GM12865 (cell line): ENCODE results near the gene PDE8B.
A peak's percentile ranks its signal among the peaks of the same experiment; 100 is the strongest.

Source experiments
- DNase-seq: peaks from one replicate; pipeline ENCODE4 v3.0.0; 2010; ENCODE audit warnings: low read depth
- H3K4me3 ChIP-seq: 2 replicates; pipeline ENCODE4 v1.5.1; 2011; ENCODE audit warnings: mild to moderate bottlenecking, low read depth, low read length, control low read depth
- TF ChIP-seq, protein P1 (sequence below): IDR thresholded peaks from 2 replicates; pipeline ENCODE4 v1.5.1; 2011; ENCODE audit warnings: low read length, control low read depth, low read depth, inconsistent platforms; ENCODE audit not compliant: insufficient read depth; ENCODE audit errors: missing control alignments

Gene PDE8B

DNA sequence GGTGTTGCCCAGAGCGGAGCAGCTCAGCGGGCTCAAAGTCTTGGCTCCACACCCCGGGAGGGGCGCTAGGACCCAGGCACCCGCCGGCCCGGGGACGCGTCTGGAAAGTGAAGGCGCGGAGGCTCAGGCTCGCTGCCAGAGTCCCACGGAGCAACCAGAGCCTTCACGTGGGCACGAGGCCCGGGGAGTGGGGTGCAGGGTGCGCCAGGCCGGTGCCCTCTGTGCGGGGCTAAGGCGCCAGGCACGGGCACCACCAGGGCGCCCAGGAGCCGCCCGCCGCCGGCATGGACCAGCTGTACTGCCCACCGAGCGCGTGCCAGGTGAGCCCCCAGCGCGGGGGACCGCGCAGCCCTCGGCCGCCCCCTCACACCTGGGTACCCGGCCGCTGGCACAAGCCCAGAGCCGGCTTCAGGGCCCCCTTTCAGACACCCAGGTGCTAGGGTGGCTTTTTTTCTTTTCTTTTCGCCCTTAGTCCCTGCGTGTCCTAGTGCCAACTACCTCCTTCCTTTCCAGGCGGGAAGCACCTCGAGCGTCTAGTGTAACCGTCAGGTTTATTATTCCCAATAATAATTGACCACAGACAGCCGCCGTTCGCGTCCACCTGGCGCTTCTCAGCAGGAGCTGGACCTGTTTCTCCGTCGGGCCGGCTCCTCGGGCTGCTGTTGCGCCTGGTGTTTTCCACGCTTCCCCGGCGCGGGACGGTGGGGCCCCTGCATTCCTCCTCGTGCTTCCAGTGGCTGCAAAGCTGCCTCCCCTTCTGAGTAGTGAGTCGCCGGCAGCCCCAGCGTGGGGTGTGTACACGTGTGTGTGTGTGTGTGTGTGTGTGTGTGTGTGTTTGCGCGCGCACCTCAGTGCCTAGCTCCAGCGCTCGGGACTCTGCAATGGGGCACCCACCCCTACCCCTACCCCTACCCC, 30.1 kb upstream of the PDE8B start:
- H3K4me3 ChIP-seq: peak overlapping the region; percentile 33
- TF ChIP-seq, protein P1, sequence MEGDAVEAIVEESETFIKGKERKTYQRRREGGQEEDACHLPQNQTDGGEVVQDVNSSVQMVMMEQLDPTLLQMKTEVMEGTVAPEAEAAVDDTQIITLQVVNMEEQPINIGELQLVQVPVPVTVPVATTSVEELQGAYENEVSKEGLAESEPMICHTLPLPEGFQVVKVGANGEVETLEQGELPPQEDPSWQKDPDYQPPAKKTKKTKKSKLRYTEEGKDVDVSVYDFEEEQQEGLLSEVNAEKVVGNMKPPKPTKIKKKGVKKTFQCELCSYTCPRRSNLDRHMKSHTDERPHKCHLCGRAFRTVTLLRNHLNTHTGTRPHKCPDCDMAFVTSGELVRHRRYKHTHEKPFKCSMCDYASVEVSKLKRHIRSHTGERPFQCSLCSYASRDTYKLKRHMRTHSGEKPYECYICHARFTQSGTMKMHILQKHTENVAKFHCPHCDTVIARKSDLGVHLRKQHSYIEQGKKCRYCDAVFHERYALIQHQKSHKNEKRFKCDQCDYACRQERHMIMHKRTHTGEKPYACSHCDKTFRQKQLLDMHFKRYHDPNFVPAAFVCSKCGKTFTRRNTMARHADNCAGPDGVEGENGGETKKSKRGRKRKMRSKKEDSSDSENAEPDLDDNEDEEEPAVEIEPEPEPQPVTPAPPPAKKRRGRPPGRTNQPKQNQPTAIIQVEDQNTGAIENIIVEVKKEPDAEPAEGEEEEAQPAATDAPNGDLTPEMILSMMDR: no peak
- no peak for DNase-seq

DNA sequence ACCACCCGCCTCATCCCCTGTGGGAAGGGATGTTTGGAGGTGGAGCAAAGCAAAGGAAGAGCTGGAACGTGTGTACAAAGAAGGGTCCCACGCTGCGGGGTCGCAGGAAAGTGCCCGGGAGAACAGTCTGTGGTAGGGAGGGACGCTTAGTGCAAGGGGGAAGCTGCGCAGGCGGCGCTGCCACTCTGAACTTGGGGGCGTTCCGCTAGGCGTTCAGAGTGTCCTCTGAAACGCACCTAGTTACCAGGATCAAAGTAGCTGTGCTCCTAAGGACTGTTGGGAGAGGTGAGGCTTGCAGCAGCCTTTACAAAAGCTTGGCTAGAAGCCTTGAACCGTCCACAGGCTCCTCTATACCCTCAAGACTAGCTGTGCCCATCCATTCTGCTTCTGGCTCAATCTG, 29.3 kb upstream of the PDE8B start:
- no peak for DNase-seq
- no peak overlapping the region for H3K4me3 ChIP-seq
- TF ChIP-seq, protein P1: no peak

DNA sequence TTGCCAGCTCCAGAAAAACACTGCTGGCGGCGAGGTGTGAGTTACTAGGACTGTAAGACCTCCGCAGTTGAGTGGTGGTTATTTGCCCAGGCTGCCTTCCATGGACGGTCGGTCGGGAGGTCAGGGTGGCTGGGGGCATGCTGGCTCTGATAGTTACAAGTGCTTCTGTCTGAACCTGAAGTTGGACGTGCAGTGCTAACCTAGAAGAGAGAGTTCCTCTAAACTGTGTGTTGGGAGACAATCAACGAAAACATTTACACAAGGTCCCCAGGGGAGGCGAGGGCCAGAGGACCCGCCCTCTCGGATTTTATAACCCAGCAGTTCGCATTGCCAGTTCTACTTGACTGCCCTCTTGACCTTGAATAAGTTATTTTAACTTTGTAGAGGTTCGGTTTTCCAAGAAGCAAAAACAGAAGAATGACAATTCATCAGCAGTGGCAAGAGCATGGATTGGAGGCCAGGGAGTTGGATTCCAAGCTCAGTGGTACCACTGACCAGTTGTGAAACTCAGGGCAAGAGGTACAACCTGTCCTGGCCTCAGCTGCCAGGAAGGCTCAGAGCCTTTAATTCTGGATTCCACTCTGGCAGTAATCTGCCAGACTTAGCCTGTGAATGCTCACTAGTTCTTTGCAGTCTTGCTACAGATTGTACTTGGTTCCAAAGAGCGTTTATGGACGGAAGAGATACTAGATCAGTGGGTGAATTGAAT, 28.7 kb upstream of the PDE8B start:
- TF ChIP-seq, protein P1: no peak
- DNase-seq: no peak
- H3K4me3 ChIP-seq: no peak overlapping the region

DNA sequence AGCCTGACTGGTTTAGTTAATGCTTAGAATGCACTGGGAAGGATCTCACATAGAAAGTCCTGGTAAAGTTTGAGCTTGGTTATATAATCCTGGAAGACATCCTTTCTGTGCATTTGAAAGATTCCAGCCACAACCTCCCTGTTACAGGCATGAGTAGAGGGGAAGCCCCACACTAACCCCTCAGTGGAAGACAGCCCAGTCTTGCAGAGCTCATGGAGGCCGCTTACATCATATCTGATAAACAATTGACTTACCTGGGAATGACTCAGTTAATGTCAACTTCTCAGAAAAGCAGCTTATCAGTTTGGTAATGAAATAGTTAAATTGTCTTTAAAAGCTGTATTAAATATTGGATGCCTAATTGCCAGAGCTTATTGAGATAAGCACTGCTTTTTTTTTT, 28.1 kb upstream of the PDE8B start:
- no peak overlapping the region for H3K4me3 ChIP-seq
- DNase-seq: no peak
- TF ChIP-seq, protein P1: no peak

DNA sequence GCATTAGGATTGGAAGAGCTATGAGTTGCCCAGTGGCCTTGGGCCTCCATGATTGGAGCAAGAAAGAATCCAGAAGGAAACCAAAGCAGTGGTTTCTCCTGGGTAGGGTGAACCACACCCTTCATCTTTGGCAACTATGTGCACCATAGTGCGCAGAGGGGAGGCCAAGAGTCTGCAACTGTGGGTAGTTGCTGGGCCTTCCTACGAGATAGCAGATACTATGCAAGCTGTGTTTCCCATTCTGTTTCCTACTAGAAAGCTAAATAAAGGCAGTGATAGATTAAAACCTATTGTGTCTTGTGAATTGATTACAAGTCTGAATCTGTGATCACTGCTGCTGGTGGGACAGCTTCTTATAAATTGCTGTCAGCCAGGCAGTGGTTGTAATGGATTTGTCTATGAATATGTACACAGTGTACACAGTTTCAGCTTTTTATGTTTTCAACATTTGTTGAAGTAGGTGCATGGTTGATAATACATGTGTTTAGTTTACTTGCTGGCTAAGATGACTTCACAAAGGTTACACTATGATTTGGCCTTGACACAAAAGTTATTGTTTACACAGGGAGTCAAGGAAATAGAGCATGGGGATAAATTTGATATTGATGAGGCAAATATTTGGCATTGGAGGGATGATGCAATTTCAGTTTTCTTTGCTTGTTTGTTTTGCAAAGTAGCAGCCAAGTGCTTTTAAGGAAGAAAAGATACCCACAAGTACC, 23.7 kb upstream of the PDE8B start:
- TF ChIP-seq, protein P1: no peak
- H3K4me3 ChIP-seq: no peak overlapping the region
- no peak for DNase-seq

DNA sequence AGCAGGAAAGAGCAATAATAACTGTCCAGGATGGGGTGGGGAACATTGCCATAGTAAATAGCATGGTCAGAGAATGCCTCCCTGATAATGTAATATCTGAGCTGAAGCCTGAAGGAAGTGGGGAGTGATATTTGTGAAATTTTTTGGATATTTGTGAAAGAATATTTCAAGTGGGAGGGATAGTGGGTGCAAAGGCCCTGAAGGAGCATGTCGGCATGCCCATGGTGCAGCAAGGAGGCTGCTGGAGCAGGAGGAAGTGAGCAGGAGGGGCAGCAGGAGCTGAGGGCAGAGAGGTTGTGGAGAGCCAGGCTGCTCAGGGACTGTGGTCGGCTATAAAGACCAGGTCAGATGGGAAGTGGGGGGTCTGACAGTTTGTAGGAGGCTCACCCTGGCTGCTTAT, 21.1 kb upstream of the PDE8B start:
- no peak overlapping the region for H3K4me3 ChIP-seq
- DNase-seq: no peak
- TF ChIP-seq, protein P1: no peak
